HUDEP-2 (cell line): Measurements from ENCODE around the gene CDO1.

ENCODE experiments used
- DNase-seq, 76 experiments: peaks; one replicate each; lab custom pipeline; 2025; ENCODE audit not compliant: unreplicated experiment in 76 of 76; lab: John Stamatoyannopoulos, UW

CDO1 gene

GRCh38 chr5:115795700-115796099 is 20.8 kb downstream of the CDO1 start:
- no peak for DNase-seq

- no peak for DNase-seq
Observed at GRCh38 chr5:115788440-115788839, 28.0 kb downstream of the CDO1 start.

DNA sequence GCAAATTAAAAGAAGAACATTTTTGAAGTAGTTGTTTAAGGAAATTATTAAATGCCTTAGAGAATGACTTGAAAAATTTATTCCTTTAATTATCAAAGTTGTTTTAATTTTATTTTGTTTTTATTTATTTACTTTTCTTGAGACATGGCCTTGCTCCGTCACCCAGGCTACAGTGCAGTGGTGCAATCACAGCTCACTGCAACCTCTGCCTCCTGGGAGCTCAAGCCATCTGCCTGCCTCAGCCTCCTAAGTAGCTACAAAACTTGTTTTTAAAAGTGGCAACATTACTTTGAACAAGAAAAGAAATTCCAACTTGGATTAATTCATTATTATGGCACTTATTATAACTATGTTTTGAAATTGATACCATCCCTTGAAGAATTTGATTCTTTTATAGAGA is 29.0 kb downstream of the CDO1 start:
- no peak for DNase-seq

GRCh38 chr5:115785381-115786065 is 30.9 kb downstream of the CDO1 start:
- no peak for DNase-seq

- no peak for DNase-seq
Observed at GRCh38 chr5:115778417-115778816, 38.0 kb downstream of the CDO1 start.

- no peak for DNase-seq
Observed at GRCh38 chr5:115776989-115777388, 39.5 kb downstream of the CDO1 start.

DNA sequence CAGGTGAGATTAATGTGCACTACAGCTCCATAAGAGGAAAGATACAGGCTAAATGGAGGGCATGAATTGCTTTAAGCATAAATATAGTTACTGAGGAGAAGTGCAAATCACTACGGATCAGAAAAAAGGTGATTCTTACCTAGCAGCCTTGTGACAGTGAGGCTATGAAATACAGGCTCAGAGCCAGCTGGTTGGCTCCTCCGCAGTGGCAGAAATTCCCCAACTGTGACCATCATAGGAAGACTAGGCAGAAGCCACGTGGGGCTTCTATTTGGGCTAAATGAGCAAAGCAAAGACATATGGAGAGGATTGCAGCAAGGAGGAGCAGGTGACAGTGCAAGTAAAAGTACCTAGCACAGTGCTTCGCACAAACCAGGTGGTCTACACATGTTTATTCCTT is 40.5 kb downstream of the CDO1 start:
- DNase-seq: no peak

- no peak for DNase-seq
Observed at GRCh38 chr5:115774684-115775083, 41.8 kb downstream of the CDO1 start.

- no peak for DNase-seq
Observed at GRCh38 chr5:115772731-115773475, 43.6 kb downstream of the CDO1 start.

- DNase-seq: peak in 13 of 76 experiments; percentile 0 to 41 (median 4)
Observed at GRCh38 chr5:115770466-115770865, 46.0 kb downstream of the CDO1 start.

GRCh38 chr5:115767424-115767823 is 49.0 kb downstream of the CDO1 start:
- DNase-seq: no peak

- DNase-seq: no peak
Observed at GRCh38 chr5:115766608-115767007, 49.9 kb downstream of the CDO1 start.

- DNase-seq: no peak
Observed at GRCh38 chr5:115758356-115758755, 58.1 kb downstream of the CDO1 start.

- DNase-seq: no peak
Observed at GRCh38 chr5:115755675-115756074, 60.8 kb downstream of the CDO1 start.
